Kidney (tissue), 14 donors: Measurements from ENCODE around the gene SIGMAR1. TPM values are rescaled to one million over a fixed set of nuclear protein-coding genes. Genes with fewer than 3 reads are reported as not detected.
A peak's percentile ranks its signal among the peaks of the same experiment; 100 is the strongest.

Experiments
- DNase-seq, 5 donors: peaks; one replicate each; pipeline ENCODE4 v3.0.0-alpha.2; 2013 to 2020
- FAIRE-seq: peaks from 2 replicates; lab custom pipeline; 2012; peaks lifted over from hg19 to GRCh38; lab: Jason Lieb, UNC
- H3K27ac ChIP-seq, 2 donors: one replicate each; pipeline ENCODE4 v1.7.0; 2013; ENCODE audit warnings: low read depth in 2 of 2, low read length in 2 of 2, inconsistent platforms in 1 of 2
- H3K27me3 ChIP-seq: one replicate; pipeline ENCODE4 v1.7.1; 2013; ENCODE audit warnings: low read length, inconsistent platforms; ENCODE audit not compliant: control insufficient read depth, insufficient read depth
- H3K36me3 ChIP-seq, 3 donors: one replicate each; pipeline versions ENCODE4 v1.7.0 to v1.7.1; 2013; ENCODE audit warnings: low read length in 3 of 3, control low read depth in 1 of 3, inconsistent platforms in 1 of 3; ENCODE audit not compliant: insufficient read depth in 3 of 3, control insufficient read depth in 2 of 3
- H3K4me1 ChIP-seq, 3 donors: one replicate each; pipeline versions ENCODE4 v1.7.0 to v1.7.1; 2013; ENCODE audit warnings: low read length in 3 of 3, inconsistent platforms in 1 of 3, low read depth in 1 of 3; ENCODE audit not compliant: control insufficient read depth in 2 of 3, insufficient read depth in 2 of 3
- H3K4me3 ChIP-seq, 3 donors: one replicate each; pipeline versions ENCODE4 v1.7.0 to v1.8.1; 2013; ENCODE audit warnings: low read length in 3 of 3, control low read depth in 1 of 3, inconsistent platforms in 1 of 3
- H3K9ac ChIP-seq, 3 donors: one replicate each; pipeline versions ENCODE4 v1.7.0 to v1.7.1; 2013; ENCODE audit warnings: low read length in 3 of 3, control low read depth in 1 of 3, inconsistent platforms in 1 of 3
- H3K9me3 ChIP-seq, 3 donors: one replicate each; pipeline versions ENCODE4 v1.7.0 to v1.7.1; 2013; ENCODE audit warnings: low read length in 3 of 3, control low read depth in 1 of 3, inconsistent platforms in 1 of 3; ENCODE audit not compliant: control insufficient read depth in 2 of 3, insufficient read depth in 1 of 3
- intact Hi-C: fragments of 100-400 bp; cut with DNase I; formaldehyde crosslinking; loops from one replicate; pipeline ENCODE4 v1.11.1; 2022
- polyA plus RNA-seq: library from polyadenylated mRNA; stranded (reverse); fragments of 350-450 nt; fragmentation: Illumina TruSeq; extraction: RNeasy Lipid Tissue Mini Kit (QIAGEN cat#74804); gene quantifications from one replicate; pipeline ENCODE4 v1.2.3, GENCODE V29; 2014; ENCODE audit warnings: low read depth, low replicate concordance; ENCODE audit not compliant: insufficient read depth
- total RNA-seq: library from RNA; stranded (reverse); fragmentation: NEBNext Ultra II Directional; extraction: Animal tissue kit (Norgen Biotek cat#: 25700); gene quantifications from one replicate; pipeline ENCODE4 v1.2.1, GENCODE V29; 2021
- TF ChIP-seq, protein P1 (sequence below): IDR thresholded peaks from 3 replicates; pipeline ENCODE4 v1.5.1; 2012; ENCODE audit warnings: mild to moderate bottlenecking, moderate library complexity, borderline replicate concordance; ENCODE audit not compliant: insufficient read depth; ENCODE audit errors: extremely low read depth
- donor health status: control.
- donor health status: control.
- donor health status: control.
- donor health status: control.
- donor health status: control.
- donor health status: DM: yes; HTN: yes; CAD: no.
- donor health status: Normal renal cell carcinoma (clear cell type).

Gene SIGMAR1
- total and polyA plus RNA-seq, 2 donors from 2014 or later, result 40.6 to 43.3 TPM

GRCh38 chr9:34630402-34631154 is 7.0 kb downstream of the SIGMAR1 start:
- TF ChIP-seq, protein P1, sequence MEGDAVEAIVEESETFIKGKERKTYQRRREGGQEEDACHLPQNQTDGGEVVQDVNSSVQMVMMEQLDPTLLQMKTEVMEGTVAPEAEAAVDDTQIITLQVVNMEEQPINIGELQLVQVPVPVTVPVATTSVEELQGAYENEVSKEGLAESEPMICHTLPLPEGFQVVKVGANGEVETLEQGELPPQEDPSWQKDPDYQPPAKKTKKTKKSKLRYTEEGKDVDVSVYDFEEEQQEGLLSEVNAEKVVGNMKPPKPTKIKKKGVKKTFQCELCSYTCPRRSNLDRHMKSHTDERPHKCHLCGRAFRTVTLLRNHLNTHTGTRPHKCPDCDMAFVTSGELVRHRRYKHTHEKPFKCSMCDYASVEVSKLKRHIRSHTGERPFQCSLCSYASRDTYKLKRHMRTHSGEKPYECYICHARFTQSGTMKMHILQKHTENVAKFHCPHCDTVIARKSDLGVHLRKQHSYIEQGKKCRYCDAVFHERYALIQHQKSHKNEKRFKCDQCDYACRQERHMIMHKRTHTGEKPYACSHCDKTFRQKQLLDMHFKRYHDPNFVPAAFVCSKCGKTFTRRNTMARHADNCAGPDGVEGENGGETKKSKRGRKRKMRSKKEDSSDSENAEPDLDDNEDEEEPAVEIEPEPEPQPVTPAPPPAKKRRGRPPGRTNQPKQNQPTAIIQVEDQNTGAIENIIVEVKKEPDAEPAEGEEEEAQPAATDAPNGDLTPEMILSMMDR, result no peak
- no peak overlapping the region for H3K9ac ChIP-seq
- FAIRE-seq, result no peak
- no peak overlapping the region for H3K27ac ChIP-seq
- no peak overlapping the region for H3K4me3 ChIP-seq
- peaks cover 30% of the 10 kb centered on the region for H3K27me3 ChIP-seq
- DNase-seq, result no peak
- peaks cover 0 to 11% (median 0%) of the 10 kb centered on the region in 3 donors for H3K4me1 ChIP-seq
- no peaks in the 10 kb centered on the region for H3K9me3 ChIP-seq
- intact Hi-C loops, result no loop called here
- peaks cover 2 to 7% (median 2%) of the 10 kb centered on the region in 3 donors for H3K36me3 ChIP-seq

DNA sequence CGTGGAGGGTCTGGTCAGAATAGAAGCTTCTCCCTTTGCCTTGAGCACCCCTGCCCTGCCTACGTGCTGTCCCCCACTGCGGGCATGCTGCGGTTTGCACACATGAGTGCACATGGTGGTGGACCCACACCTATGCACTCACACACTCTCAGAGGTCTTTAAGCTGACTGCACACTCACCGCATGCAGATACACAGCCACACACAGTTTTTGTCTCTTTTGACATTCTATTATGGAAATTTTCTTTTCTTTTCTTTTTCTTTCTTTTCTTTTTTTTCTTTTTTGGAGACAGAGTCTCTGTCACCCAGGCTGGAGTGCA is 8.1 kb downstream of the SIGMAR1 start:
- Histone ChIP-seq H3K4me1 (peaks cover 0 to 11% (median 0%) of the 10 kb centered on the region in 3 donors), H3K27me3 (peaks cover 37% of the 10 kb centered on the region), H3K9me3 (no peaks in the 10 kb centered on the region), H3K9ac (no peak overlapping the region), H3K27ac (no peak overlapping the region), H3K36me3 (no peaks in the 10 kb centered on the region), H3K4me3 (peak overlapping the region in 1 of 3 donors; percentile 52)
- TF ChIP-seq, protein P1, result no peak
- DNase-seq (no peak), FAIRE-seq (no peak)
- intact Hi-C loops, result no loop called here

GRCh38 chr9:34628656-34629490 is 8.7 kb downstream of the SIGMAR1 start, which contains the start of gene ARID3C:
Gene ARID3C, minus strand, starts transcription at chr9:34629066. Its CDS starts 1,052 bp downstream, at chr9:34628014.
- Histone ChIP-seq H3K4me1 (peaks cover 0 to 11% (median 0%) of the 10 kb centered on the region in 3 donors), H3K9ac (no peak within 1 kb of the TSS), H3K9me3 (no peaks in the 10 kb centered on the region), H3K27me3 (peaks cover 40% of the 10 kb centered on the region), H3K27ac (no peak within 1 kb of the TSS), H3K4me3 (peak within 1 kb of the TSS in 2 of 3 donors; percentile 23 to 52), H3K36me3 (no peaks in the 10 kb centered on the region)
- intact Hi-C loops, result no loop called here
- TF ChIP-seq, protein P1, result peak; percentile 2
- DNase-seq (peak in 3 of 5 donors; percentile 42 to 64 (median 63)), FAIRE-seq (no peak)
